OCI-LY7 (cell line): ENCODE measurements around the gene SELENOI. TPM values are rescaled to one million over a fixed set of nuclear protein-coding genes. Genes with fewer than 3 reads are reported as not detected.

Source experiments
- BruUV-seq: library from RNA; stranded (reverse); fragments of 400-500 nt; replicated peaks from 2 replicates; lab custom pipeline; 2021; lab: Mats Ljungman, UMichigan
- CTCF ChIA-PET: fragments of 300-600 bp; sonication (Branson Sonifier 250); formaldehyde crosslinking; loops from one replicate; lab custom pipeline; 2022; ENCODE audit warnings: antibody characterized with exemption; ENCODE audit not compliant: unreplicated experiment; lab: Charles Lee
- POLR2A ChIA-PET: fragments of 300-600 bp; sonication (Branson Sonifier 250); formaldehyde crosslinking; loops from one replicate; lab custom pipeline; 2022; ENCODE audit warnings: antibody characterized with exemption; lab: Charles Lee
- DNase-seq: peaks from one replicate; pipeline ENCODE4 v3.0.0-alpha.2; 2015; ENCODE audit warnings: low spot score
- H2AFZ ChIP-seq: fragments of 200-600 bp; sonication (generic), shearing (Covaris generic); 2 replicates; pipeline ENCODE4 v1.6.1; 2014; ENCODE audit warnings: mild to moderate bottlenecking, antibody characterized with exemption, low read length, moderate library complexity
- H3K27ac ChIP-seq: fragments of 200-600 bp; sonication (generic); 2 replicates; pipeline ENCODE4 v1.5.1; 2014; ENCODE audit warnings: mixed run types, low read depth, mild to moderate bottlenecking, moderate library complexity, low read length, inconsistent platforms; ENCODE audit not compliant: poor library complexity, severe bottlenecking
- H3K36me3 ChIP-seq: fragments of 200-600 bp; sonication (generic); 2 replicates; pipeline ENCODE4 v1.6.1; 2014; ENCODE audit warnings: mild to moderate bottlenecking, antibody characterized with exemption, low read length, moderate library complexity, mixed read lengths; ENCODE audit not compliant: insufficient read depth
- H3K4me1 ChIP-seq: fragments of 200-600 bp; sonication (generic); 2 replicates; pipeline ENCODE4 v1.5.1; 2014; ENCODE audit warnings: mild to moderate bottlenecking, low read length; ENCODE audit not compliant: insufficient read depth, poor library complexity, severe bottlenecking
- H3K4me2 ChIP-seq: fragments of 200-600 bp; sonication (generic); 2 replicates; pipeline ENCODE4 v1.6.1; 2014; ENCODE audit warnings: mild to moderate bottlenecking, low read length
- H3K4me3 ChIP-seq: fragments of 200-600 bp; sonication (generic); 2 replicates; pipeline ENCODE4 v1.5.1; 2014; ENCODE audit warnings: mild to moderate bottlenecking, low read depth, low read length; ENCODE audit not compliant: poor library complexity, severe bottlenecking
- H3K79me2 ChIP-seq: fragments of 200-600 bp; sonication (generic); 2 replicates; pipeline ENCODE4 v1.6.1; 2016; ENCODE audit warnings: low read depth, mild to moderate bottlenecking, low read length, moderate library complexity, mixed read lengths; ENCODE audit not compliant: insufficient read depth
- H3K9me2 ChIP-seq: fragments of 200-600 bp; sonication (generic); 2 replicates; pipeline ENCODE4 v1.6.1; 2016; ENCODE audit warnings: mild to moderate bottlenecking, low read length, mixed read lengths; ENCODE audit not compliant: insufficient read depth
- H3K9me3 ChIP-seq: fragments of 200-600 bp; sonication (generic); 2 replicates; pipeline ENCODE4 v1.6.1; 2014; ENCODE audit warnings: mild to moderate bottlenecking, mixed run types, low read length, mixed read lengths
- H4K20me1 ChIP-seq: fragments of 200-600 bp; sonication (generic); 2 replicates; pipeline ENCODE4 v1.6.1; 2014; ENCODE audit warnings: mild to moderate bottlenecking, antibody characterized with exemption, low read length, moderate library complexity, mixed read lengths; ENCODE audit not compliant: insufficient read depth
- CTCF ChIP-seq: fragments of 200-600 bp; sonication (generic); conservative IDR thresholded peaks from 2 replicates; pipeline ENCODE4 v1.5.1; 2014; ENCODE audit warnings: mild to moderate bottlenecking, antibody characterized with exemption, low read length, moderate library complexity, mixed read lengths
- EZH2phosphoT487 ChIP-seq: fragments of 200-600 bp; sonication (generic); IDR thresholded peaks from 2 replicates; pipeline ENCODE4 v1.6.1; 2018; ENCODE audit warnings: low read depth, borderline replicate concordance, mild to moderate bottlenecking, mixed run types, antibody characterized with exemption, low read length, moderate library complexity, mixed read lengths
- intact Hi-C: fragments of 100-400 bp; cut with micrococcal nuclease; formaldehyde crosslinking; loops from one replicate; pipeline ENCODE4 v1.10.0; 2022; ENCODE audit not compliant: unreplicated experiment
- total RNA-seq, 2 experiments: library from RNA; depleted of rRNA in 1 of 2; stranded (reverse); fragments of >200 nt in 1 of 2; shearing (Covaris generic) in 1 of 2; gene quantifications; 2 replicates each; pipeline ENCODE4 v1.2.3, GENCODE V29; 2014 to 2022

Gene SELENOI
- total RNA-seq, 2 experiments from 2014 or later = 29.0 to 53.1 TPM

- Histone ChIP-seq H2AFZ (no peak overlapping the region), H3K36me3 (peaks cover 41% of the 10 kb centered on the region), H4K20me1 (no peaks in the 10 kb centered on the region), H3K9me3 (no peaks in the 10 kb centered on the region), H3K27ac (no peak overlapping the region), H3K4me2 (no peak overlapping the region), H3K4me3 (no peak overlapping the region), H3K4me1 (no peaks in the 10 kb centered on the region), H3K79me2 (no peaks in the 10 kb centered on the region), H3K9me2 (no peaks in the 10 kb centered on the region)
- ChIA-PET POLR2A (no interaction called here), CTCF (no interaction called here)
- no peak for TF ChIP-seq CTCF
- no peak for TF ChIP-seq EZH2phosphoT487
- no TSS peak for BruUV-seq
- DNase-seq = no peak
- intact Hi-C loops = no loop called here
Observed at GRCh38 chr2:26394694-26395093, 48.8 kb downstream of the SELENOI start.

GRCh38 chr2:26395394-26395793 lies 49.5 kb downstream of the SELENOI start:
- Histone ChIP-seq H2AFZ (no peak overlapping the region), H3K9me3 (no peaks in the 10 kb centered on the region), H3K36me3 (peaks cover 34% of the 10 kb centered on the region), H3K27ac (no peak overlapping the region), H3K79me2 (no peaks in the 10 kb centered on the region), H3K4me1 (no peaks in the 10 kb centered on the region), H3K4me2 (no peak overlapping the region), H4K20me1 (no peaks in the 10 kb centered on the region), H3K4me3 (no peak overlapping the region), H3K9me2 (no peaks in the 10 kb centered on the region)
- no peak for TF ChIP-seq CTCF
- no peak for TF ChIP-seq EZH2phosphoT487
- intact Hi-C loops = no loop called here
- no peak for DNase-seq
- ChIA-PET CTCF (no interaction called here), POLR2A (no interaction called here)
- no TSS peak for BruUV-seq

GRCh38 chr2:26396734-26397298 lies 50.9 kb downstream of the SELENOI start:
- BruUV-seq = no TSS peak
- no peak for DNase-seq
- H3K79me2 ChIP-seq = no peaks in the 10 kb centered on the region
- H3K9me3 ChIP-seq = no peaks in the 10 kb centered on the region
- CTCF ChIA-PET = no interaction called here
- H4K20me1 ChIP-seq = no peaks in the 10 kb centered on the region
- H3K9me2 ChIP-seq = no peaks in the 10 kb centered on the region
- no peak overlapping the region for H2AFZ ChIP-seq
- H3K4me2 ChIP-seq = no peak overlapping the region
- peaks cover 21% of the 10 kb centered on the region for H3K36me3 ChIP-seq
- intact Hi-C loops = no loop called here
- H3K4me1 ChIP-seq = no peaks in the 10 kb centered on the region
- TF ChIP-seq CTCF = no peak
- TF ChIP-seq EZH2phosphoT487 = no peak
- no peak overlapping the region for H3K4me3 ChIP-seq
- H3K27ac ChIP-seq = no peak overlapping the region
- POLR2A ChIA-PET = no interaction called here
